Endothelial cell of umbilical vein (primary cell): ENCODE measurements around the gene POLE2. TPM values are rescaled to one million over a fixed set of nuclear protein-coding genes. Genes with fewer than 3 reads are reported as not detected.
A peak's percentile ranks its signal among the peaks of the same experiment; 100 is the strongest.

Experiments
- BruUV-seq: library from RNA; stranded (reverse); fragments of 400-500 nt; replicated peaks from 2 replicates; lab custom pipeline; 2021; lab: Mats Ljungman, UMichigan
- CTCF ChIA-PET: fragments of 300-600, 350-600 bp; sonication (Branson Sonifier 250); formaldehyde crosslinking; loops from one replicate; lab custom pipeline; 2021; ENCODE audit warnings: antibody characterized with exemption, inconsistent platforms; lab: Charles Lee
- POLR2A ChIA-PET: fragments of 300-600, 350-600 bp; sonication (Branson Sonifier 250); formaldehyde crosslinking; loops from one replicate; lab custom pipeline; 2021; ENCODE audit warnings: antibody characterized with exemption, inconsistent platforms; lab: Charles Lee
- DNase-seq: peaks from one replicate; pipeline ENCODE4 v3.0.0-alpha.2; 2011; ENCODE audit warnings: low read depth, low spot score
- FAIRE-seq: peaks from 2 replicates; lab custom pipeline; 2011; peaks lifted over from hg19 to GRCh38; lab: Jason Lieb, UNC
- H2AFZ ChIP-seq: 2 replicates; pipeline ENCODE4 v1.6.0; 2012; ENCODE audit warnings: low read depth, low read length, control low read depth, inconsistent platforms
- H3K27ac ChIP-seq: 2 replicates; pipeline ENCODE4 v1.5.1; 2011; ENCODE audit warnings: low read depth, mild to moderate bottlenecking, control low read depth, low read length, moderate library complexity; ENCODE audit not compliant: insufficient read depth
- H3K27me3 ChIP-seq, 2 experiments: 2 replicates each; pipeline versions ENCODE4 v1.6.0 to v1.6.1; 2011; ENCODE audit warnings: low read length in 2 of 2, mixed read lengths in 1 of 2; ENCODE audit not compliant: control insufficient read depth in 2 of 2, insufficient read depth in 2 of 2
- H3K36me3 ChIP-seq, 2 experiments: 2 replicates in 1 of 2; 3 replicates in 1 of 2; pipeline ENCODE4 v1.5.1; 2011; ENCODE audit warnings: low read length in 2 of 2, mild to moderate bottlenecking in 1 of 2, moderate library complexity in 1 of 2; ENCODE audit not compliant: control insufficient read depth in 2 of 2, insufficient read depth in 2 of 2; ENCODE audit errors: extremely low read depth in 1 of 2
- H3K4me1 ChIP-seq: 3 replicates; pipeline ENCODE4 v1.5.1; 2011; ENCODE audit warnings: mild to moderate bottlenecking, low read length; ENCODE audit not compliant: control insufficient read depth, insufficient read depth; ENCODE audit errors: extremely low read depth
- H3K4me2 ChIP-seq: 2 replicates; pipeline ENCODE4 v1.6.1; 2011; ENCODE audit warnings: low read length, control low read depth, mixed read lengths; ENCODE audit not compliant: insufficient read depth
- H3K4me3 ChIP-seq, 3 experiments: fragments of 200-600 bp in 1 of 3; sonication (generic), shearing (Covaris generic) in 1 of 3; replicated peaks in 1 of 3; 2 replicates each; pipeline ENCODE4 v1.5.1; 2011 to 2016; ENCODE audit warnings: control low read depth in 3 of 3, low read length in 3 of 3, mild to moderate bottlenecking in 2 of 3, inconsistent platforms in 1 of 3, low read depth in 1 of 3, moderate library complexity in 1 of 3; ENCODE audit not compliant: insufficient read depth in 1 of 3
- H3K79me2 ChIP-seq: 2 replicates; pipeline ENCODE4 v1.6.0; 2012; ENCODE audit warnings: low read length, inconsistent platforms; ENCODE audit not compliant: control insufficient read depth, insufficient read depth
- H3K9ac ChIP-seq: replicated peaks from 2 replicates; pipeline ENCODE3; 2011; ENCODE audit warnings: low read length, control low read depth; ENCODE audit not compliant: insufficient read depth; ENCODE audit errors: extremely low read depth
- H3K9me1 ChIP-seq: replicated peaks from 3 replicates; pipeline ENCODE4 v1.6.0; 2011; ENCODE audit warnings: mild to moderate bottlenecking, low read length; ENCODE audit not compliant: control insufficient read depth, insufficient read depth; ENCODE audit errors: extremely low read depth
- H3K9me3 ChIP-seq: replicated peaks from 2 replicates; pipeline ENCODE4 v1.5.1; 2012; ENCODE audit warnings: low read length, inconsistent platforms; ENCODE audit not compliant: control insufficient read depth, insufficient read depth
- H4K20me1 ChIP-seq: replicated peaks from 2 replicates; pipeline ENCODE3; 2011; ENCODE audit warnings: mild to moderate bottlenecking, low read length; ENCODE audit not compliant: control insufficient read depth, insufficient read depth; ENCODE audit errors: extremely low read depth
- EZH2 ChIP-seq: IDR thresholded peaks from 2 replicates; pipeline ENCODE4 v1.6.1; 2012; ENCODE audit warnings: borderline replicate concordance, low read depth, mild to moderate bottlenecking, moderate library complexity, low read length, inconsistent platforms; ENCODE audit not compliant: severe bottlenecking
- FOS ChIP-seq: IDR thresholded peaks from 2 replicates; pipeline ENCODE4 v1.6.1; 2011; ENCODE audit warnings: mild to moderate bottlenecking, low read length, moderate library complexity, borderline replicate concordance; ENCODE audit not compliant: insufficient read depth
- GATA2 ChIP-seq: IDR thresholded peaks from 2 replicates; pipeline ENCODE4 v1.7.0; 2011; ENCODE audit warnings: low read depth, mild to moderate bottlenecking, moderate library complexity, mixed read lengths, low read length; ENCODE audit not compliant: insufficient read length, insufficient read depth
- JUN ChIP-seq: IDR thresholded peaks from 2 replicates; pipeline ENCODE4 v1.6.1; 2011; ENCODE audit warnings: borderline replicate concordance, low read depth; ENCODE audit not compliant: insufficient read length, insufficient read depth
- MAX ChIP-seq: IDR thresholded peaks from 2 replicates; pipeline ENCODE4 v1.6.1; 2011; ENCODE audit not compliant: insufficient read depth, insufficient read length
- MYC ChIP-seq: IDR thresholded peaks from one replicate; pipeline ENCODE4 v1.6.1; 2011; ENCODE audit warnings: mild to moderate bottlenecking, low read depth, low read length
- POLR2A ChIP-seq: IDR thresholded peaks from 2 replicates; pipeline ENCODE4 v1.6.1; 2012; ENCODE audit warnings: low read depth, mild to moderate bottlenecking, control low read depth, low read length
- POLR2AphosphoS5 ChIP-seq: IDR thresholded peaks from 2 replicates; pipeline ENCODE4 v1.6.1; 2012; ENCODE audit warnings: low read depth, mild to moderate bottlenecking, control low read depth, low read length, moderate library complexity; ENCODE audit not compliant: insufficient read depth
- dilution Hi-C: fragments of 300-500 bp; cut with MboI; formaldehyde crosslinking; loops from one replicate; pipeline ENCODE4 v1.15.0; 2019; ENCODE audit warnings: low sequenced_read_pairs; ENCODE audit not compliant: extremely low pct_ligation_motif_present
- intact Hi-C: fragments of 100-400 bp; cut with micrococcal nuclease; formaldehyde crosslinking; loops from one replicate; pipeline ENCODE4 v1.10.0; 2022
- polyA plus RNA-seq, 4 experiments: library from polyadenylated mRNA; depleted of rRNA in 3 of 4; stranded (reverse) in 3 of 4; unstranded in 1 of 4; fragments of >200 nt; gene quantifications; 2 replicates each; pipeline versions ENCODE4 v1.2.1 to v1.2.3, GENCODE V29; 2011 to 2012; ENCODE audit warnings: missing spikeins in 1 of 4
- total RNA-seq: library from RNA; stranded (reverse); gene quantifications from 2 replicates; pipeline ENCODE4 v1.2.3, GENCODE V29; 2021
- TF ChIP-seq, protein P1 (sequence below), 2 donors: IDR thresholded peaks; 1 replicate in 1 of 2; 2 replicates in 1 of 2; pipeline ENCODE4 v1.5.1; 2011; ENCODE audit warnings: low read length in 2 of 2, mild to moderate bottlenecking in 2 of 2, moderate library complexity in 2 of 2, control low read depth in 1 of 2, inconsistent platforms in 1 of 2, low read depth in 1 of 2; ENCODE audit not compliant: insufficient read depth in 1 of 2; ENCODE audit errors: extremely low read depth in 1 of 2

The POLE2 gene
- total and polyA plus RNA-seq, 2 donors (not counting 3 experiments of a cell fraction or from before 2014, with no cell fraction given), result 12.5 to 16.4 TPM

GRCh38 chr14:49598485-49599300, 89.3 kb downstream of the POLE2 start, which contains the start of gene LRR1:
LRR1 (plus strand) TSS chr14:49598940; CDS start chr14:49599021, 81 bp downstream.
- no peaks in the 10 kb centered on the region for H3K27me3 ChIP-seq
- dilution Hi-C loops, result no loop called here
- intact Hi-C loops, result loop anchor here (1.0 kb wide), 3 partner anchors 12 to 136 kb away; partner anchors contain the start of genes MGAT2, RPL36AL and RPS29
- H3K9ac ChIP-seq, result peak within 1 kb of the TSS; percentile 98
- CTCF ChIA-PET, result interaction anchor here (0.9 to 2.9 kb wide), 7 partner anchors 12 to 137 kb away, joined by 3 to 29 read pairs (median 5); partner anchors contain the start of genes MGAT2, RPL36AL and RPS29
- H3K4me3 ChIP-seq, result peak within 1 kb of the TSS; percentile 57 to 100 (median 97)
- POLR2A ChIA-PET, result interaction anchor here (0.9 to 1.7 kb wide), 3 partner anchors 12 to 35 kb away, joined by 3 to 15 read pairs (median 12); partner anchors contain the start of genes MGAT2, RPL36AL and RPS29
- peak; percentile 52 for FAIRE-seq
- H3K4me2 ChIP-seq, result peak within 1 kb of the TSS; percentile 66
- H2AFZ ChIP-seq, result peak within 1 kb of the TSS; percentile 72
- H3K9me3 ChIP-seq, result no peaks in the 10 kb centered on the region
- peak; percentile 90 for DNase-seq
- no peaks in the 10 kb centered on the region for H3K36me3 ChIP-seq
- TSS peak; percentile 64 for BruUV-seq
- TF ChIP-seq GATA2 (no peak), MAX (peak; percentile 45), MYC (peak; percentile 8), EZH2 (no peak), FOS (no peak), JUN (no peak), POLR2A (peak; percentile 83), POLR2AphosphoS5 (peak; percentile 88)
- TF ChIP-seq, protein P1, sequence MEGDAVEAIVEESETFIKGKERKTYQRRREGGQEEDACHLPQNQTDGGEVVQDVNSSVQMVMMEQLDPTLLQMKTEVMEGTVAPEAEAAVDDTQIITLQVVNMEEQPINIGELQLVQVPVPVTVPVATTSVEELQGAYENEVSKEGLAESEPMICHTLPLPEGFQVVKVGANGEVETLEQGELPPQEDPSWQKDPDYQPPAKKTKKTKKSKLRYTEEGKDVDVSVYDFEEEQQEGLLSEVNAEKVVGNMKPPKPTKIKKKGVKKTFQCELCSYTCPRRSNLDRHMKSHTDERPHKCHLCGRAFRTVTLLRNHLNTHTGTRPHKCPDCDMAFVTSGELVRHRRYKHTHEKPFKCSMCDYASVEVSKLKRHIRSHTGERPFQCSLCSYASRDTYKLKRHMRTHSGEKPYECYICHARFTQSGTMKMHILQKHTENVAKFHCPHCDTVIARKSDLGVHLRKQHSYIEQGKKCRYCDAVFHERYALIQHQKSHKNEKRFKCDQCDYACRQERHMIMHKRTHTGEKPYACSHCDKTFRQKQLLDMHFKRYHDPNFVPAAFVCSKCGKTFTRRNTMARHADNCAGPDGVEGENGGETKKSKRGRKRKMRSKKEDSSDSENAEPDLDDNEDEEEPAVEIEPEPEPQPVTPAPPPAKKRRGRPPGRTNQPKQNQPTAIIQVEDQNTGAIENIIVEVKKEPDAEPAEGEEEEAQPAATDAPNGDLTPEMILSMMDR (IDR thresholded peaks at IDR 0.05; ENCODE audit: extremely low read depth in 1 of 2, insufficient read depth in 1 of 2, low read depth in 1 of 2, low read length in 2 of 2), result no peak
- peaks cover 23% of the 10 kb centered on the region for H3K79me2 ChIP-seq
- H3K9me1 ChIP-seq, result no peaks in the 10 kb centered on the region
- peaks cover 3% of the 10 kb centered on the region for H3K4me1 ChIP-seq
- no peaks in the 10 kb centered on the region for H4K20me1 ChIP-seq
- H3K27ac ChIP-seq, result peak within 1 kb of the TSS; percentile 91
